EH (cell line): ENCODE data around the gene SMPDL3B.
A peak's percentile ranks its signal among the peaks of the same experiment; 100 is the strongest.
"Not testable (repeated sequence)": the region's sequence is repeated elsewhere in the genome, so short reads cannot be mapped to it uniquely, and the experiment has no call there.

Experiments
- DNase-seq: peaks from one replicate; pipeline ENCODE4 v3.0.0-alpha.2; 2015; ENCODE audit warnings: low read depth

Gene SMPDL3B

DNA sequence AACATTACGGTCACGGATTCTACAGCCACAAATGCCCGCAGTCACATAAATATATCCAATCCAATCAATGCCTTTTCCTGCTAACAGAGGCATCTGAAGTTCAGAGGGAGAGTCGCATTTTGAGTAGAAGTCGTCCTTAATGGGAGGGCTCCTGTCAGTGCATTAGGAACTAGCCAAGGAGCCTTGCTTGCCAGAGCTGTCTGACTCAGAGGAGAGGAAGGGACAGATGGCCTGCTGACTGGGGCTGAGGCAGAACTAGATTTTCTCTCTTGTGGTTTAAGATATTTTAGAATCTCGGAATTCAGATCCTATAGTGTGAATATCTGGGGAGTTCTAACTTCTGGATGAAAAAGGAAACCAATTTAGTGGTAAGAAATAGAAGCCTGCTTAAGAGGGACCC lies 35.6 kb downstream of the SMPDL3B start:
- peak; percentile 90 for DNase-seq

GRCh38 chr1:27971674-27972073 lies 36.9 kb downstream of the SMPDL3B start:
- DNase-seq, result peak; percentile 28

GRCh38 chr1:27972141-27972540 lies 37.3 kb downstream of the SMPDL3B start:
- no peak for DNase-seq

GRCh38 chr1:27973771-27974416 lies 39.1 kb downstream of the SMPDL3B start:
- no peak for DNase-seq

DNA sequence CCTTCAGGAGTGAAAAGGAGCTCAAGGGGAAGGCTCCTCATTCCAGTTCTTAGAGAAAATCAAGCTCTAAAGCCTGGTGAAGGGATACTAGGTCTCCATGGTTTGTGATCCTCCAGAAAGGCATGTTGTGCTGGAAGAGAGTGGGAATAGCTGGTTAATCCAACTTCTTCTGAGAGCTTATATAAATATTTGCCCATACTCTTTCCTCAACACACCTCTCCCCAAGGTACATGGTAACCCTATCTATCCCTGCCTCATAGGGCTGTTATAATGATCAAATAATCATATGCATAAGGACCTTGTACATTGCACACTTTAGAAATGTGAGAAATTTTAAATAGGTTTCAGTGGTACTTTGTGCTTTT lies 39.6 kb downstream of the SMPDL3B start:
- DNase-seq, result no peak

- DNase-seq, result peak; percentile 76
Observed at GRCh38 chr1:27979151-27979858, 44.5 kb downstream of the SMPDL3B start.

GRCh38 chr1:27979859-27980201 lies 45.0 kb downstream of the SMPDL3B start:
- DNase-seq, result no peak

DNA sequence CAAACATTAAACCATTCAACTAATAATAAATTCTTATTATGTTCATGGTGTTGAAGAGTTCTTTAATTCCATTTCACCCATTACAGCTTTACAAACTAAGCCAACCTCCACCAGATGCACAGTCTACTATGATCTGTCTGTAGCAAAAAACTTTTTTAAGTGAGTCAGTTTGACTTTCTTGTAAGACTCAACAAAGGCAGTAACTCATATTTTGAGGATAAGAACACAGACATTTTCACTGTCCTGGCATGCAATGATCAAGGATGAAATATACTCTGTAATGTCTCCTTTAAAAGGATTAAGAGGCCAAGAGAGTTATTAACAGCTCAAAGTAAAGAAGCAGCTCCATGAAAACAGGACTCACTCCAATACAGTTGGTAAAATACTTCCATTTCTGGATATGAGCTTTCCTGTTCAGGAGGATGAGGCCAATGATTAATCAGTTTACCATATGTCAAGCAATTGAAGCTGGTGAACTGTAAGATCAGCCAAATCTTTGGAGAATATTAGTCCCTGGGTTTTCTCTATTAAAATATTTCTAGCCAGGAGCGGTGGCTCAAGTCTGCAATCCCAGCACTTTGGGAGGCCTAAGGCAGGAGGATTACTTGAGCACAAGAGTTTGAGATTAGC lies 45.5 kb downstream of the SMPDL3B start:
- DNase-seq, result peak; percentile 13

DNA sequence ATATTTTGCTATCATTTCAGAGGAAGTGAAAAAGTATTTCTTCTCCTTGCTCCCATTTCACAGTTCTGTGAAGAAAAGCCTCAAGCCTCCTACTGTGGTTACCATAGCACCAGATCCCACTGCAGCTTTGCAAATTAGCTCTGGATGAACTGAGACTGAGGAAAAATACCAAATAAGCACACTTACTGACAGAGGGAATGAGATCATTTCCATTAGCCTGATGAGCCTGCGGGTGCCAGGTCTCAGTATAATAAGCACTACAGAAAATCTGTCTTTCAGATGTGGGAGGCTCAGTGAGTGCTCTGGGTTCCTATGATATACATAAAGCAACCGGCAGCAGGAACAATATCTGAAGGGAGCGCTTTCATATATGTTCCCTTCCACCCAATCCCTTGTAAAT lies 46.3 kb downstream of the SMPDL3B start:
- DNase-seq, result peak; percentile 11

DNA sequence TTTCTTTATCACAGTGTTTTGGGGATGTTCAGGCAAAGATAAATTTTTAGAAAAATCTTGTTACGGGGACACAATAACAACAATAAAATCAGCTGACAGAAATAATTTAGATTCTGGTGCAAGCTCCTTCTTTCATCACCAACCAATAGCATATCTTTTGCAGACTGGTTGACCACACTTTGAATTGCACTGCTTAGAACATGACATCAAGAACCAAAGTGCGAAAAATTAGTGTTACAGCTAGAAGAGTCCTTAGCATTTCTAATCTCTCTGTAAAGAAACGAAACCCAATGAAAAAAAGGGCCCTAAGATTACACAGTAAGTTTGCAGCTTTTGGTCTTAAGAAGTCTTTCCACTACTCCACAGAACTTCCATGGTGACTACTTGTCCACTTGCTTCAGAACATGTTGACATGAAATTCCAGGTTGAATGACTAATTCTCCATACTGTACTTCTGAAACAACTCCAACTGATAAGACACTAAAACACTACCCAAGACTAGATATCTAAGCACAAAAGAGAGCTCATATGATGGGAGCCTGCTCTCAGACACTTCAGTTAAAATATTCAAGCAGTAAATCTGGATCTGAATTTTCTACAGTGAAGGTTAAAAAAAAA lies 56.2 kb downstream of the SMPDL3B start:
- DNase-seq, result peak; percentile 11

DNA sequence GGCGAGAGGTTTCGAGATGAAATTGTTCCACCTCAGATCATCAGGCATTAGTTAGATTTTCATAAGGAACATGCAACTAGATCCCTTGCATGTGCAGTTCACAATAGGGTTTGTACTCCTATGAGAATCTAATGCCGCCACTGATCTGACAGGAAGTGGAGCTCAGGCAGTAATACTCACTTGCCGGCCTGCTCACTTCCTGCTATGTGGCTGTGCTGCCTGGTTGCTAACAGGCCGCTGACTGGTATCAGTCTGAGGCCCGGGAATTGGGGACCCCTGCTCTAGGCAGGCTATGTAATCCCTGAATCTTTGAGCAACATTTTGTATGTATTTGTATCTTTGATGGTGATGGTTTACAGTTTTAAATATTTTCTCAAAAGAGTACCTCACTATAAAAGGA lies 57.5 kb downstream of the SMPDL3B start:
- DNase-seq, result no peak

DNA sequence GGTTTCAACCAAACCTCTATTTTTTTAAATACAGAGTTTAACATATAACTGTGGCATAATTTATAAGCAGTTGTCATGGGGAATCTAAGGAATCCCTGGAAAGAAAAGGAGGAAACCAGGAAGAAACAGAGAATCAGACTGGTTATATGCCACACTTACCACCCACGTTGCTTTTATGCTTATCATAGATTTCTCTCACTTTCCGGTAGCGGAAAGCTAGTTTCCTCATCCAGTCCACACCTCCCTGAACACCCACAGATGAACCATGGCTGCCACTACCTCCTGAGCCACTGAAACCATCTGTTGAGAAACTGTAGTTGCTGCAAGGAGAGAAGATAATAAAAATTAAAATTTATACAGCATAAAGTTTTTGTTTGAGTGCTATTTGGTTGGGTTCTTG lies 58.4 kb downstream of the SMPDL3B start:
- no peak for DNase-seq

- no peak for DNase-seq
Observed at GRCh38 chr1:27994060-27994459, 59.3 kb downstream of the SMPDL3B start.

DNA sequence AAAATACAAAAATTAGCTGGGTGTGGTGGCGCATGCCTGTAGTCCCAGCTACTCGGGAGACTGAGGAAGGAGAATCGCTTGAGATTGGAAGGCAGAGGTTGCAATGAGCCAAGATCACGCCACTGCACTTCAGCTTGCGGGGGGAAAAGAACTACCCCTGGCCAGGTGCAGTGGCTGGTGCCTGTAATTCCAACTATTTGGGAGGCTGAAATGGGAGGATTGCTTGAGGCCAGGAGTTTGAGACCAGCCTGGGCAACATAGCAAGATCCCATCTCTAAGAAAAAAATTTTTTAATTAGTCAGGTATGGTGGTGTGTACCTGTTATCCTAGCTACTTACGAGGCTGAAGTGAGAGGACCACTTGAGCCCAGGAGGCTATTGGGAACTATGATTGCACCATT lies 59.7 kb downstream of the SMPDL3B start:
- DNase-seq, result not testable (repeated sequence)

GRCh38 chr1:27999055-27999454 lies 64.3 kb downstream of the SMPDL3B start:
- peak; percentile 2 for DNase-seq

- DNase-seq, result no peak
Observed at GRCh38 chr1:28002600-28002999, 67.8 kb downstream of the SMPDL3B start.

GRCh38 chr1:28003117-28003516 lies 68.3 kb downstream of the SMPDL3B start:
- DNase-seq, result not testable (repeated sequence)
